Subcutaneous adipose tissue (tissue), 4 donors: ENCODE results near the gene DDX23. TPM values are rescaled to one million over a fixed set of nuclear protein-coding genes. Genes with fewer than 3 reads are reported as not detected.

ENCODE experiments used
- total RNA-seq, 4 donors: library from RNA; depleted of rRNA; stranded (reverse); fragments of >200 nt; gene quantifications; one replicate each; pipeline ENCODE4 v1.1.0, GENCODE V29; 2016
- TF ChIP-seq, protein P1 (sequence below): fragments of 450-650 bp; IDR thresholded peaks from one replicate; pipeline ENCODE4 v1.5.1; 2016; ENCODE audit warnings: low read depth, mild to moderate bottlenecking, control low read depth, antibody characterized with exemption, moderate library complexity

Gene DDX23
- total RNA-seq, 4 donors from 2014 or later = 37.0 to 65.7 (median 52.6) TPM

DNA sequence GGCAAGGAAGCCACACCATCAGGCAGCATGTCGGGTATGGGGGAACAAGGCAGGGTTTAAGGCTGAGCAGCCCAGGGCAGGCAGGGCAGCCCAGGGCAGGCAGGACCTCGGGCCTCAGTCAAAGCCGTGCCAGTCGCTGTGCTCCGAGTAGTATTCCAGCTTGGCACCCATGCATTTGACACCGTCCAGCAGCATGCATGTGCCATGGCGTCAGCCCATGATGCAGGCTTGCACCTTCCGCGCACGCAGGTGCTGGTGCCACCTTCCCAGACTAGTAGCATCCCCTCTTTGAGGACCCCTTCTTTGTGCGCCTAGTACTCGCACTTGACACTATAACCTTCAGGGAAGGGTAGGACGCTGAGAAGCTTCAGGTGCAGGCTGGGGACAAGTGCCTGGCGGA lies 51.5 kb downstream of the DDX23 start:
- TF ChIP-seq, protein P1, sequence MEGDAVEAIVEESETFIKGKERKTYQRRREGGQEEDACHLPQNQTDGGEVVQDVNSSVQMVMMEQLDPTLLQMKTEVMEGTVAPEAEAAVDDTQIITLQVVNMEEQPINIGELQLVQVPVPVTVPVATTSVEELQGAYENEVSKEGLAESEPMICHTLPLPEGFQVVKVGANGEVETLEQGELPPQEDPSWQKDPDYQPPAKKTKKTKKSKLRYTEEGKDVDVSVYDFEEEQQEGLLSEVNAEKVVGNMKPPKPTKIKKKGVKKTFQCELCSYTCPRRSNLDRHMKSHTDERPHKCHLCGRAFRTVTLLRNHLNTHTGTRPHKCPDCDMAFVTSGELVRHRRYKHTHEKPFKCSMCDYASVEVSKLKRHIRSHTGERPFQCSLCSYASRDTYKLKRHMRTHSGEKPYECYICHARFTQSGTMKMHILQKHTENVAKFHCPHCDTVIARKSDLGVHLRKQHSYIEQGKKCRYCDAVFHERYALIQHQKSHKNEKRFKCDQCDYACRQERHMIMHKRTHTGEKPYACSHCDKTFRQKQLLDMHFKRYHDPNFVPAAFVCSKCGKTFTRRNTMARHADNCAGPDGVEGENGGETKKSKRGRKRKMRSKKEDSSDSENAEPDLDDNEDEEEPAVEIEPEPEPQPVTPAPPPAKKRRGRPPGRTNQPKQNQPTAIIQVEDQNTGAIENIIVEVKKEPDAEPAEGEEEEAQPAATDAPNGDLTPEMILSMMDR = no peak

- TF ChIP-seq, protein P1 = no peak
Observed at GRCh38 chr12:48796976-48797375, 55.0 kb downstream of the DDX23 start.

- TF ChIP-seq, protein P1 = no peak
Observed at GRCh38 chr12:48795550-48796455, 56.2 kb downstream of the DDX23 start.

- TF ChIP-seq, protein P1 = no peak
Observed at GRCh38 chr12:48794870-48795269, 57.1 kb downstream of the DDX23 start.

- TF ChIP-seq, protein P1 = no peak
Observed at GRCh38 chr12:48793696-48794095, 58.3 kb downstream of the DDX23 start.

- TF ChIP-seq, protein P1 = no peak
Observed at GRCh38 chr12:48789858-48790326, 62.1 kb downstream of the DDX23 start.

GRCh38 chr12:48788854-48789775 lies 62.8 kb downstream of the DDX23 start, which contains the start of gene ADCY6:
TSS of gene ADCY6 (minus strand) at chr12:48789089. CDS start at chr12:48783434, 5,655 bp downstream.
- TF ChIP-seq, protein P1 = no peak
